AG04450 (cell line): Measurements from ENCODE around the gene NID1. TPM values are rescaled to one million over a fixed set of nuclear protein-coding genes. Genes with fewer than 3 reads are reported as not detected.

Experiments
- CTCF ChIA-PET: fragments of 300-600, 350-600 bp; formaldehyde crosslinking; extraction: SDS; loops from one replicate; lab custom pipeline; 2022; ENCODE audit warnings: antibody characterized with exemption, inconsistent platforms; lab: Charles Lee
- POLR2A ChIA-PET: fragments of 350-600 bp; formaldehyde crosslinking; extraction: SDS; loops from one replicate; lab custom pipeline; 2021; ENCODE audit warnings: antibody characterized with exemption, inconsistent platforms; lab: Yijun Ruan, JAX
- DNase-seq: peaks from one replicate; pipeline ENCODE4 v3.0.0-alpha.2; 2011; ENCODE audit warnings: low read depth, low spot score
- H3K27ac ChIP-seq: one replicate; pipeline ENCODE4 v1.5.1; 2012; ENCODE audit warnings: low read depth, low read length, control low read depth
- H3K27me3 ChIP-seq: one replicate; pipeline ENCODE4 v1.6.0; 2012; ENCODE audit warnings: low read length; ENCODE audit not compliant: control insufficient read depth, insufficient read depth
- H3K4me3 ChIP-seq: 2 replicates; pipeline ENCODE4 v1.5.1; 2011; ENCODE audit warnings: mild to moderate bottlenecking, low read depth, low read length, control low read depth
- H3K9me3 ChIP-seq: 2 replicates; pipeline ENCODE4 v1.5.1; 2012; ENCODE audit warnings: low read length; ENCODE audit not compliant: control insufficient read depth, insufficient read depth
- polyA plus RNA-seq: library from polyadenylated mRNA; depleted of rRNA; stranded (reverse); fragments of >200 nt; gene quantifications from 2 replicates; pipeline ENCODE4 v1.2.3, GENCODE V29; 2011
- TF ChIP-seq, protein P1 (sequence below): IDR thresholded peaks from 2 replicates; pipeline ENCODE4 v1.5.1; 2011; ENCODE audit warnings: low read depth, low read length, control low read depth, inconsistent platforms

The NID1 gene
- polyA plus RNA-seq, 1 experiment, result 137 TPM

DNA sequence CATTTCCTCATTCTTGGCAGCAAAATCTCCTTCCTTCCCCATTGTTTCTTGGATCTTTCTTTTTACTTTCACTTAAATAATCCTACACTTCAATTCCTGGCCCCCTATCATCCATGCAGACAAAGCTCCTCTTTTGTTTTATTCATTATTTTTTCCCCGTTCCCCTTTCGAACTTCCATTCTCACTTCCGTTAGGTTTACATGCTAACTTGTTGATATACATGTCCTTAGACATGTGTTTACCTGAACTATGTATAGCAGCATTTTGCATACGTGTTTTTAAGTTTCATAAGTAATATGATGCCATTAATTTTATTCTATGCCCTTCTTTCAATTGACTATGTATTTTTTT lies 131.1 kb downstream of the NID1 start:
- TF ChIP-seq, protein P1, sequence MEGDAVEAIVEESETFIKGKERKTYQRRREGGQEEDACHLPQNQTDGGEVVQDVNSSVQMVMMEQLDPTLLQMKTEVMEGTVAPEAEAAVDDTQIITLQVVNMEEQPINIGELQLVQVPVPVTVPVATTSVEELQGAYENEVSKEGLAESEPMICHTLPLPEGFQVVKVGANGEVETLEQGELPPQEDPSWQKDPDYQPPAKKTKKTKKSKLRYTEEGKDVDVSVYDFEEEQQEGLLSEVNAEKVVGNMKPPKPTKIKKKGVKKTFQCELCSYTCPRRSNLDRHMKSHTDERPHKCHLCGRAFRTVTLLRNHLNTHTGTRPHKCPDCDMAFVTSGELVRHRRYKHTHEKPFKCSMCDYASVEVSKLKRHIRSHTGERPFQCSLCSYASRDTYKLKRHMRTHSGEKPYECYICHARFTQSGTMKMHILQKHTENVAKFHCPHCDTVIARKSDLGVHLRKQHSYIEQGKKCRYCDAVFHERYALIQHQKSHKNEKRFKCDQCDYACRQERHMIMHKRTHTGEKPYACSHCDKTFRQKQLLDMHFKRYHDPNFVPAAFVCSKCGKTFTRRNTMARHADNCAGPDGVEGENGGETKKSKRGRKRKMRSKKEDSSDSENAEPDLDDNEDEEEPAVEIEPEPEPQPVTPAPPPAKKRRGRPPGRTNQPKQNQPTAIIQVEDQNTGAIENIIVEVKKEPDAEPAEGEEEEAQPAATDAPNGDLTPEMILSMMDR, result no peak
- ChIA-PET POLR2A (no interaction called here), CTCF (interaction anchor here (3.2 kb wide), 1 partner anchor 38 kb away, joined by 11 read pairs; no protein-coding TSS in a partner anchor)
- Histone ChIP-seq H3K9me3 (no peaks in the 10 kb centered on the region), H3K27me3 (peaks cover 3% of the 10 kb centered on the region), H3K4me3 (no peak overlapping the region), H3K27ac (no peak overlapping the region)
- no peak for DNase-seq

DNA sequence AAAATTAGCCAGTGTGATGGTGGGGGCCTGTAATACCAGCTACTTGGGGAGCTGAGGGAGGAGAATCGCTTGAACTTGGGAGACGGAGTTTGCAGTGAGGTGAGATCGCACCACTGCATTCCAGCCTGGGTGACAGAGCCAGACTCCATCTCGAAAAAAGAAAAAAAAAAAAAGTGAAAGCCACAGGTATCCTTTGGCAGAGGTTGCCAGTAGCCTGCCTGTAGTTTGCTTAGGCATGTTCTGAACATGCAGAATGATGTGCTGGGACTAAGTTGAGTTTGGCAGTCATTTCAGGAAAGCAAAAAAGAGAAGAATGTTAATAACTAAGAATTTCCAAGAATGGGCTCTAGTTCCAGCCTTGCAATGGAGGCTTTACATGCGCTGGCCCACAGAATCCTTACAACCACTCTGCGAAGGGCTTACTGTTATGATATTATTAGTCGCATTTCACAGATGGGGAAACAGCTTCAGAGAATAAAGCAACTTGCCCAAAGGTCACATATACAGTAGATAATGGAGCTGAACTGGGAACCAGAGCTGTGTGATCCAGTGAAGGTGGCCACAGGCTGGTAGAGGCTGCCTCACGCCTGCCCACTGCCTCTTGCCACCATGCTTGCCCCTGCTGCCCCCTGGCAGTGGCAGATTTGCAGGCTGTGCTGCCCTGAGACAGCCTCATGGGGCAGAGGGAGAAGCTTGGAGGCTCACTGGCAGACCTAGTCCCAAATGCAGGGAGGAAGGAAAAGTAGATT lies 131.7 kb downstream of the NID1 start:
- peaks cover 3% of the 10 kb centered on the region for H3K27me3 ChIP-seq
- ChIA-PET CTCF (interaction anchor here (3.2 kb wide), 1 partner anchor 38 kb away, joined by 11 read pairs; no protein-coding TSS in a partner anchor), POLR2A (no interaction called here)
- TF ChIP-seq, protein P1, result no peak
- no peaks in the 10 kb centered on the region for H3K9me3 ChIP-seq
- no peak overlapping the region for H3K4me3 ChIP-seq
- no peak for DNase-seq
- no peak overlapping the region for H3K27ac ChIP-seq

DNA sequence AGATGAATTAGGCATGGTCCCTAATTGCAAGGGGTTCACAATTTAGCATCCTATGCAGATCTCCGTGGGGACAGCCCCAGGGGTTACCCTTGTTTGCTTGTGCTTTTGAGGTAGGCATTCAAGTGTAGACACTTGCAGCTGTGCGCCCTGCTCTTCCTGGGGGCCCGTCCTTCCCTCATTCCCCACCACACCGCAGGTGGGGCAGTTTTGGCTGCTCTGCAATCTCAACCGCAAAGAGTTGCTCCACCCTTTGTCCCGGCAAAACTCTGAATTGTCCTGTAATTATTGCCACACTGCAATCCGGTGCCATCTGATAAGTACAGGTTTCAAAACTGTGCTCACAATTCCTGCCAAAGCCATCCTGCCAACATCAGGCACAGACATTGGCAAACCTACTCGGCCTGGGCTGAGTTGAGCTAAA lies 132.8 kb downstream of the NID1 start:
- CTCF ChIA-PET, result interaction anchor here (3.2 kb wide), 1 partner anchor 39 kb away, joined by 11 read pairs; no protein-coding TSS in a partner anchor
- Histone ChIP-seq H3K4me3 (no peak overlapping the region), H3K27ac (no peak overlapping the region), H3K9me3 (no peaks in the 10 kb centered on the region), H3K27me3 (peaks cover 3% of the 10 kb centered on the region)
- TF ChIP-seq, protein P1, result no peak
- DNase-seq, result no peak
- POLR2A ChIA-PET, result no interaction called here

DNA sequence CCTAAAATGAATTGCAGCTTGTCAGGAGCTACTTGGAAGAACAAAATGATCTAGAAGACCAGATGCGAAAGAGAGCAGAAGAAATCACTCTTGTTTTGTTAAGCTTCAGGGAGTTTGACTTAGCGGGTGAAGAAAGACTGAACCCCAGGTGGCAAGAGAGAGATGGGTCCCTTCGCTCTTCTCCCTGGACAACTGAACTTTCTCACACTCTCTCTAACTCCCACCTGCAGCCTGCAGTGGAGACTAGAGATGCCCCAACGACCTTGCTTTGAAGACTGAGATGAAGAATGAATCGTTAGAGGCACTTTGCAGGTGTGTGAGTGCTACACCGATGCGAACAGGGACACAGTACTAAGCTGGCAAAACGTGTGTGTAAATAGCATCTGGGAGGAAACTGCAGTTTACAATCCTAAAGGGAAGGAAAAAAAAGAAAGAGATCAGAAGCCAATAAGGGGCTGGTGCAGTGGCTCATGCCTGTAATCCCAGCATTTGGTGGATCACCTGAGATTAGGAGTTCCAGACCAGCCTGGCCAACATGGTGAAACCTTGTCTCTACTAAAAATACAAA lies 133.6 kb downstream of the NID1 start:
- Histone ChIP-seq H3K27me3 (peaks cover 3% of the 10 kb centered on the region), H3K4me3 (no peak overlapping the region), H3K9me3 (no peaks in the 10 kb centered on the region), H3K27ac (no peak overlapping the region)
- ChIA-PET POLR2A (no interaction called here), CTCF (interaction anchor here (3.2 kb wide), 1 partner anchor 40 kb away, joined by 11 read pairs; no protein-coding TSS in a partner anchor)
- TF ChIP-seq, protein P1, result no peak
- DNase-seq, result no peak

DNA sequence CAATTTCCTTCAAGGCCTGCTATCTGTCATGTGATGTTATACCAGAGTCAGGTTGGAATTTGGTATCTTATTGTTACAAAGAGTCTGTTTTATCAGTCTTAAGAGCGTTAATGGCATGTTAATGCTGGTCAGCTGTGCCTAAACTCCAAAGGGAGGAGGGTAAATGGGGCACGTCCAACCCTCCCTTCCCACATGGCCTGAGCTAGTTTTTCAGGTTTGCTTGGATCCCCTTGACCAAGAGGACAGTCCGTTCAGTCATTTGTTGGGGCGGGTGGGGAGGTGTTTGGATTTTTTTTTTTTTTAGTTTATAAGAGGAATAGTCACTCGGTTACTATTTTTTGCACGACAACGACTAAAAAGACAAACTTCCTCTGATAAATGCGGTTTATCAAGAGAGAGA lies 134.3 kb downstream of the NID1 start:
- Histone ChIP-seq H3K9me3 (no peaks in the 10 kb centered on the region), H3K4me3 (no peak overlapping the region), H3K27me3 (peaks cover 3% of the 10 kb centered on the region), H3K27ac (no peak overlapping the region)
- TF ChIP-seq, protein P1, result no peak
- CTCF ChIA-PET, result interaction anchor here (0.7 to 3.2 kb wide), 2 partner anchors 41 to 515 kb away, joined by 5 to 11 read pairs; no protein-coding TSS in a partner anchor
- DNase-seq, result no peak
- POLR2A ChIA-PET, result no interaction called here
